Endodermal cell (in vitro differentiated cells): Measurements from ENCODE around the gene ATG2A. TPM values are rescaled to one million over a fixed set of nuclear protein-coding genes. Genes with fewer than 3 reads are reported as not detected.
"Not testable (repeated sequence)": the region's sequence is repeated elsewhere in the genome, so short reads cannot be mapped to it uniquely, and the experiment has no call there.

Experiments used
- DNase-seq: peaks from one replicate; pipeline ENCODE4 v3.0.0-alpha.2; 2017
- H3K27ac ChIP-seq: 2 replicates; pipeline ENCODE4 v1.5.1; 2013; ENCODE audit warnings: mild to moderate bottlenecking, low read depth, low read length, moderate library complexity
- H3K27me3 ChIP-seq: 2 replicates; pipeline ENCODE4 v1.6.1; 2013; ENCODE audit warnings: mild to moderate bottlenecking, low read length, moderate library complexity; ENCODE audit not compliant: insufficient read depth, control insufficient read depth, poor library complexity, severe bottlenecking
- H3K36me3 ChIP-seq: 2 replicates; pipeline ENCODE4 v1.7.0; 2013; ENCODE audit warnings: mild to moderate bottlenecking, low read length, moderate library complexity; ENCODE audit not compliant: control insufficient read depth, insufficient read depth
- H3K4me1 ChIP-seq: one replicate; pipeline ENCODE4 v1.7.0; 2013; ENCODE audit warnings: low read length; ENCODE audit not compliant: control insufficient read depth, insufficient read depth
- H3K4me3 ChIP-seq: 2 replicates; pipeline ENCODE4 v1.5.1; 2013; ENCODE audit warnings: mild to moderate bottlenecking, low read length, moderate library complexity
- H3K9ac ChIP-seq: 2 replicates; pipeline ENCODE4 v1.6.1; 2013; ENCODE audit warnings: mild to moderate bottlenecking, low read length, moderate library complexity; ENCODE audit not compliant: poor library complexity, severe bottlenecking; ENCODE audit errors: extremely low read depth
- H3K9me3 ChIP-seq: 2 replicates; pipeline ENCODE4 v1.6.1; 2013; ENCODE audit warnings: mild to moderate bottlenecking, low read length, moderate library complexity; ENCODE audit not compliant: control insufficient read depth
- H3K27ac Mint-ChIP-seq: 2 replicates; pipeline ENCODE4 v1.8.0; 2020; ENCODE audit warnings: mixed read lengths
- H3K27me3 Mint-ChIP-seq: 2 replicates; pipeline ENCODE4 v1.8.0; 2021; ENCODE audit warnings: mild to moderate bottlenecking, mixed read lengths; ENCODE audit not compliant: insufficient read depth
- H3K36me3 Mint-ChIP-seq: 2 replicates; pipeline ENCODE4 v1.8.0; 2020; ENCODE audit warnings: low read depth, mixed read lengths
- H3K4me1 Mint-ChIP-seq: 2 replicates; pipeline ENCODE4 v1.8.0; 2020; ENCODE audit warnings: mixed read lengths
- H3K4me3 Mint-ChIP-seq: 2 replicates; pipeline ENCODE4 v1.8.0; 2020; ENCODE audit warnings: mild to moderate bottlenecking, moderate library complexity, mixed read lengths
- H3K9me3 Mint-ChIP-seq: 2 replicates; pipeline ENCODE4 v1.8.0; 2020; ENCODE audit warnings: mild to moderate bottlenecking, mixed read lengths
- WGBS, 2 experiments: methylation state at CpG; one replicate each; pipeline versions ENCODE4 v1.1.5 to v1.1.7; 2013; ENCODE audit warnings: missing lambda C conversion rate in 2 of 2, mixed read lengths in 1 of 2; ENCODE audit not compliant: insufficient coverage in 1 of 2, insufficient read length in 1 of 2; 5-methylcytosine and 5-hydroxymethylcytosine counted together
- total RNA-seq, 2 donors: library from RNA; stranded (reverse); fragmentation: NEBNext Ultra II Directional in 1 of 2; extraction: Animal tissue kit (Norgen Biotek cat#: 25700) in 1 of 2; gene quantifications; 2 replicates in 1 of 2; 3 replicates in 1 of 2; pipeline ENCODE4 v1.2.1, GENCODE V29; 2021
- TF ChIP-seq, protein P1 (sequence below): fragments of 200-600 bp; sonication (generic); conservative IDR thresholded peaks from 2 replicates; pipeline ENCODE4 v1.5.0; 2021; ENCODE audit warnings: antibody characterized with exemption, mild to moderate bottlenecking

Gene ATG2A
- total RNA-seq, 2 donors from 2014 or later, result 17.0 to 23.0 TPM

DNA sequence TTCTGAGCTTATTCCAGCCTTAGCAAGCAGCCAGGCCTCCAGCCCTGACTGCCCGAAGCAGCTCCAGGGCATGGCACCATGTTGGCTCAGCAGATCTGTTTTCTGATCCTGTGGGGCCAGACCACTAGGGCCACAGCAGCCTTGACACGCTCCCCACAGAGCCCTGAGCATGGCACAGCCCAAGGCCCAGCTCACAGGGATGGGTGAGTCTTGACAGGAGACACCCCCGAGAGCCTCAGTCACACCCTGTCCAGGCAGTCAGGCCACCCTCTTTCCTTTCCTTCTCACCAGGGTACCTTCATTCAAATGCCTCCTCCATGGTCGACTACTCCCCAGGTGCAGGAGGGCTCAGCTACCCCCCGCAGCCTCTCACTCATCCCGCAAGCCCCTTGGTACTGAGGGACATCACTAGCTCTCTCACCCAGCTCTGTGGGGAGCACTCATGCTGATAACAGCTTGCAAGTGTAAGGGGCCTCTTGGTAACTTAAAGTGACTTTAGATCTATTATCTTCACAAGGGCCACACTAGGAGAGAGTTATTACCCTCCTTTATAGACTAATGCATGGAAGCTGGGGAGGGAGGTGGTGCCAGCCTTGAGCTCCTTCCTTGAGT, 68.7 kb downstream of the ATG2A start:
- Mint-ChIP-seq H3K4me1 (peaks cover 24% of the 10 kb centered on the region), H3K36me3 (no peaks in the 10 kb centered on the region), H3K9me3 (no peaks in the 10 kb centered on the region), H3K27me3 (no peaks in the 10 kb centered on the region), H3K27ac (no peak overlapping the region), H3K4me3 (no peak overlapping the region)
- Histone ChIP-seq H3K4me1 (peaks cover 3% of the 10 kb centered on the region), H3K9me3 (no peaks in the 10 kb centered on the region), H3K27ac (no peak overlapping the region), H3K36me3 (no peaks in the 10 kb centered on the region), H3K9ac (no peak overlapping the region), H3K27me3 (no peaks in the 10 kb centered on the region), H3K4me3 (no peak overlapping the region)
- WGBS, 2 experiments, result 88% methylated on average over 6 of the region's 6 CpGs; no CpG with 5 or more reads in 1 of the 2 experiments
- TF ChIP-seq, protein P1, sequence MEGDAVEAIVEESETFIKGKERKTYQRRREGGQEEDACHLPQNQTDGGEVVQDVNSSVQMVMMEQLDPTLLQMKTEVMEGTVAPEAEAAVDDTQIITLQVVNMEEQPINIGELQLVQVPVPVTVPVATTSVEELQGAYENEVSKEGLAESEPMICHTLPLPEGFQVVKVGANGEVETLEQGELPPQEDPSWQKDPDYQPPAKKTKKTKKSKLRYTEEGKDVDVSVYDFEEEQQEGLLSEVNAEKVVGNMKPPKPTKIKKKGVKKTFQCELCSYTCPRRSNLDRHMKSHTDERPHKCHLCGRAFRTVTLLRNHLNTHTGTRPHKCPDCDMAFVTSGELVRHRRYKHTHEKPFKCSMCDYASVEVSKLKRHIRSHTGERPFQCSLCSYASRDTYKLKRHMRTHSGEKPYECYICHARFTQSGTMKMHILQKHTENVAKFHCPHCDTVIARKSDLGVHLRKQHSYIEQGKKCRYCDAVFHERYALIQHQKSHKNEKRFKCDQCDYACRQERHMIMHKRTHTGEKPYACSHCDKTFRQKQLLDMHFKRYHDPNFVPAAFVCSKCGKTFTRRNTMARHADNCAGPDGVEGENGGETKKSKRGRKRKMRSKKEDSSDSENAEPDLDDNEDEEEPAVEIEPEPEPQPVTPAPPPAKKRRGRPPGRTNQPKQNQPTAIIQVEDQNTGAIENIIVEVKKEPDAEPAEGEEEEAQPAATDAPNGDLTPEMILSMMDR, result no peak
- no peak for DNase-seq

DNA sequence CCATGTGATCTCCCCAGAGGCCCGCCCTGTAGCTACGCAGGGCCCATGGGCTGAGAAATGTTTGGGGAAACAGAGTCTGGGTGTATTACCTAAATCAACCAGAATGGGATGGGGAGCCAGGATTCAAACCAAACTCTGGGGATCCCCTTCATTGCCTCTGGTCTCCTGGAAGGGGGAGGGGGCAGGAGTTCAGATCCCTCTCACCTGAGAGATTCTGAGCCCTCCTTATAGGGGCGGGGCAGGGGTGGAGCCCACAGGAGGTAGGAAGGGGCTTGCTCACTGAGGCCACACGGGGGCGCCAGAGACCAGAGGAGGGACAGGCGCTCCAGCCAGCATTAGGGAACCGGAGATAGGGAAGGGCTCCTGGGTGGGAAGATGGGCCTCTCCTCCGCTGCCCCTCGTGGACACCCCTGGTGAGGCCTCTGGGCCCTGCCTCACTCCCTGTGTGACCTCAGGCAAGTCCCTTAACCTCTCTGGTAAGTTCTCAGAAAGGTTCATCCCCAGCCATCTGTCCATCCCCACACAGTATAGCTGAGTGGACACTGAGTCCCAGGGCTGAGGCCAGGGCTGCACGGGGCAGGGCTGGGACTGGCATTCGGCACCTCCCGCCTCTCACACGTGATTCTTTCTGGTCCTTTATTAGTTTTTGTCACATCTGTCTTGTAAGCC, 69.9 kb downstream of the ATG2A start:
- H3K9ac ChIP-seq, result no peak overlapping the region
- H3K4me3 ChIP-seq, result no peak overlapping the region
- no peaks in the 10 kb centered on the region for H3K27me3 ChIP-seq
- Mint-ChIP-seq H3K4me1 (peaks cover 35% of the 10 kb centered on the region), H3K36me3 (no peaks in the 10 kb centered on the region), H3K9me3 (no peaks in the 10 kb centered on the region), H3K27ac (no peak overlapping the region), H3K4me3 (no peak overlapping the region), H3K27me3 (no peaks in the 10 kb centered on the region)
- WGBS, 2 experiments, result 43 to 65% methylated on average over 4 to 13 of the region's 13 CpGs
- DNase-seq, result peak; percentile 99
- H3K27ac ChIP-seq, result no peak overlapping the region
- H3K4me1 ChIP-seq, result peaks cover 5% of the 10 kb centered on the region
- no peaks in the 10 kb centered on the region for H3K9me3 ChIP-seq
- H3K36me3 ChIP-seq, result no peaks in the 10 kb centered on the region
- TF ChIP-seq, protein P1, result peak; percentile 99

DNA sequence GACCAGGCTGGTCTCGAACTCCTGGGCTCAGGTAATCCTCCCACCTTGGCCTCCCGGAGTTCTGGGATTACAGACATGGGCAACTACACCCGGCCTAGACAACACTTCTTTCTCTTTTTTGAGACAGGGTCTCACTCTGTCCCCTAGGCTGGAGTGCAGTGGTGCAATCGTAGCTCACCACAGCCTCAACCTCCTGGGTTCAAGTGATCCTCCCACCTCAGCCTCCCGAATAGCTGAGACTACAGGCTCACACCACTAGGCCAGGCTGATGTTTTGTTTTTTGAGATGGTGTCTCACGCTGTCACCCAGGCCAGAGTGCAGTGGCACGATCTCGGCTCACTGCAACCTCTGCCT, 71.3 kb downstream of the ATG2A start:
- peaks cover 25% of the 10 kb centered on the region for H3K4me1 Mint-ChIP-seq
- not testable (repeated sequence) for H3K9me3 Mint-ChIP-seq, H3K27me3 Mint-ChIP-seq, DNase-seq, H3K27ac Mint-ChIP-seq, H3K4me3 ChIP-seq, H3K36me3 Mint-ChIP-seq, H3K27ac ChIP-seq, H3K36me3 ChIP-seq, H3K27me3 ChIP-seq, H3K9ac ChIP-seq, H3K9me3 ChIP-seq, H3K4me1 ChIP-seq
- 87 to 89% methylated on average over 7 to 8 of the region's 8 CpGs for WGBS, 2 experiments
- peak overlapping the region; percentile 74 for H3K4me3 Mint-ChIP-seq
